ENCODE results near the gene ZNF107. TPM values are rescaled to one million over a fixed set of nuclear protein-coding genes. Genes with fewer than 3 reads are reported as not detected.

The ZNF107 gene
- total and polyA plus RNA-seq, 12 donors, result 0.75 to 2.8 (median 1.7) TPM

- H3K9me3 ChIP-seq, result peaks cover 0 to 17% (median 0%) of the 10 kb centered on the region in 11 donors
- H3K4me1 ChIP-seq, result no peaks in the 10 kb centered on the region
- DNase-seq (no peak), ATAC-seq (no peak)
- H3K36me3 ChIP-seq, result no peaks in the 10 kb centered on the region
- no peaks in the 10 kb centered on the region for H3K27me3 ChIP-seq
- WGBS, 2 donors, result 49 to 83% methylated on average over 2 of the region's 2 CpGs
- intact Hi-C loops (cut with DNase I), result no loop called here
- no peak for TF ChIP-seq CTCF (IDR thresholded peaks at IDR 0.05)
- H3K4me3 ChIP-seq, result no peak overlapping the region
- no peak overlapping the region for H3K27ac ChIP-seq
Observed at GRCh38 chr7:64638822-64639221, 27.1 kb upstream of the ZNF107 start.

GRCh38 chr7:64639267-64640001, 26.5 kb upstream of the ZNF107 start:
- peak in 1 of 8 donors; percentile 28 for ATAC-seq
- intact Hi-C loops (cut with DNase I), result no loop called here
- no peak overlapping the region for H3K4me3 ChIP-seq
- no peak overlapping the region for H3K27ac ChIP-seq
- 61 to 74% methylated on average over 2 of the region's 2 CpGs for WGBS, 2 donors
- peaks cover 0 to 17% (median 0%) of the 10 kb centered on the region in 11 donors for H3K9me3 ChIP-seq
- TF ChIP-seq CTCF (IDR thresholded peaks at IDR 0.05), result no peak
- no peaks in the 10 kb centered on the region for H3K4me1 ChIP-seq
- no peak for DNase-seq
- H3K36me3 ChIP-seq, result no peaks in the 10 kb centered on the region
- H3K27me3 ChIP-seq, result no peaks in the 10 kb centered on the region

- no peak for ATAC-seq
Observed at GRCh38 chr7:64640504-64640903, 25.4 kb upstream of the ZNF107 start.

GRCh38 chr7:64642046-64642445, 23.9 kb upstream of the ZNF107 start:
- ATAC-seq (no peak), DNase-seq (no peak)
- 90 to 97% methylated on average over 4 of the region's 4 CpGs for WGBS, 2 donors
- Histone ChIP-seq H3K9me3 (peaks cover 0 to 17% (median 0%) of the 10 kb centered on the region in 11 donors), H3K4me3 (no peak overlapping the region), H3K4me1 (no peaks in the 10 kb centered on the region), H3K36me3 (no peaks in the 10 kb centered on the region), H3K27me3 (no peaks in the 10 kb centered on the region), H3K27ac (no peak overlapping the region)
- no peak for TF ChIP-seq CTCF (IDR thresholded peaks at IDR 0.05)
- intact Hi-C loops (cut with DNase I), result no loop called here

More at GRCh38 chr7:64640504-64640903, 25.4 kb upstream of the ZNF107 start:
- 44 to 76% methylated on average over 3 of the region's 3 CpGs for WGBS, 2 donors
- no peaks in the 10 kb centered on the region for H3K4me1 ChIP-seq
- intact Hi-C loops (cut with DNase I), result no loop called here
- TF ChIP-seq CTCF (IDR thresholded peaks at IDR 0.05), result no peak
- no peak overlapping the region for H3K4me3 ChIP-seq
- no peak for DNase-seq
- H3K9me3 ChIP-seq, result peaks cover 0 to 17% (median 0%) of the 10 kb centered on the region in 11 donors
- H3K27ac ChIP-seq, result no peak overlapping the region
- H3K27me3 ChIP-seq, result no peaks in the 10 kb centered on the region
- no peaks in the 10 kb centered on the region for H3K36me3 ChIP-seq

All from heart right ventricle (tissue), 16 donors.